ENCODE measurements around the gene TMPRSS4.

Gene TMPRSS4

DNA sequence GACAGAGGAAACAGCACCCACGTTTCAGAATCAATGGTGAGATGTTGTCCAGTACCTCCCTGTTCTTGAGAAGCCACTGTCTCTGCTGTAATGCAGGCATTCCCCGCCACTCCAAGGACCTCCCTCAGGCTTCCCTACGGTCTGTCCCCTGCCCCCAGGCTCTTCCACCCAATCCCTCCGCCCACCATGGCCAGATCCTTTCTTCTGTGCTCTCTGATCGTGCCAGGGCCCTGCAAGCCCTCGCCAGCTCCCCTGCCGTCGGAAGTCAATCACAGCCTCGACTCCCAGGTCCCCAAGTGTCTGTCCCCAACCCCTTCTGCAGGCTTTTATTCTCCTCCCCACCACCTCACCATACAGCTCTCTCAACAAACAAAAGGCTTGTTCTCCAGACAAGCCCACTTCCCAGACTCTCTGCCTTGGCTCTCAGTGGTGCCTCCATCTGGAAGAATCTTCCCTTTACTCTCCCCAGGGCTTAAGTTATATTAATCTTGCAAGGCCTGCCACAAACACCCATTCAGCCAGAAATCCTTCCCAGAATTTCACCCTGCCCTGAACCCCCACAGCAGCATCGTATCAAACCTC lies 62.1 kb downstream of the TMPRSS4 start:
- DNase-seq, result no peak

DNA sequence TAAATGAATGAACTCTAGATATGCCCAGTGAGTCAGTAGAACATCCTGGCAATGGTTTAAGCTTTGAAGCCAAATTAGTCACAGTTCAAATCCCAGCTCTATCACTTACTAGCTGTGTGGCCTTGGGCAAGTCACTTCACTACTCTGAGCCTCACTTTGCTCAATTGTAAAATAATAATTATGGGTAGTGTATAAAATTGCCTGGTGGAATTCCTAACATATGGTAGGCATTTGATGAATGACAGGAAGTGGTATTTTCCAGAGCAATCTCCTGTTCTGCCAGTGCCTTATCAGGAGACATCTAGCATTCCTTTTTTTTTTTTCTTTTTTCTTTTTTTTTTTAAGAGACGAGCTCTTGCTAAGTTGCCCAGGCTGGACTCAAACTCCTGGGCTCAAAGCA lies 62.7 kb downstream of the TMPRSS4 start:
- no peak for DNase-seq

DNA sequence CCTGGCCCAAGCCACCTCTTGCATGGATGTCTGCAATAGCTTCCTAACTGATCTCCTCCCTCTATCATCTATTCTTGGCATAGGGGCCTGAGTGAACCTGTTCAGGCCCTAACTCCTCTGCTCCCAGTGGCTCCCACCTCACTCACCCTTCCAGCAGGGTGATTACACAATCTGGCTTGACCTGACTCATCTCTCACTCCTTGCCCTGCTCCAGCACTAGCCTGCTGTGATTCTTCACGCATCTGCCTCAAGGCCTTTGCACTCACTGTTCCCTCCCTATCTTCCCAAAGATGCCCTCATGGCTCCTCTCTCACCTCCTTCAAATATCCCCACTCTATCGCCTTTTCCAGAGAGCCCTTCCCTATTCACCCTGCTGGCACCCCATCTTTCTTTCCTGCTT lies 65.2 kb downstream of the TMPRSS4 start:
- DNase-seq, result no peak

DNA sequence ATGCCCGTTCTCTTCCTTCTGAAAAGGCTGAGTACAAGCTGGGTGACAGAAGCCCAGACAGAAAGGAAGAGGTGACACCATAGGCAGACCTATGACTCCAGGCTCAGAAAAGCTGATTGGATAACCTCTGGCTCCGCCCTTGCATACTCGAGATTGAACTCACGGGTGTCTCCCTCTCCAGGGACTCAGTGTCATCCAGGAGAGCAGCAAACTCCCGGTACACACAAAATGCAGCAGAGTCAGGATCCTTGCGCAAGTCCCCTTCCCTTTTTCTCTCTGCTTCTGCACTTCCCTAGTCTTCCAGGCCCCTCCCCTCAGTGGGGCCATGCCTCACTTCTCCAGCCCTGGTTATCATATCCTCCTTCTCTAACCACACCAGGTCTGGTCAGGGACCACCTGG lies 65.9 kb downstream of the TMPRSS4 start:
- no peak for DNase-seq

DNA sequence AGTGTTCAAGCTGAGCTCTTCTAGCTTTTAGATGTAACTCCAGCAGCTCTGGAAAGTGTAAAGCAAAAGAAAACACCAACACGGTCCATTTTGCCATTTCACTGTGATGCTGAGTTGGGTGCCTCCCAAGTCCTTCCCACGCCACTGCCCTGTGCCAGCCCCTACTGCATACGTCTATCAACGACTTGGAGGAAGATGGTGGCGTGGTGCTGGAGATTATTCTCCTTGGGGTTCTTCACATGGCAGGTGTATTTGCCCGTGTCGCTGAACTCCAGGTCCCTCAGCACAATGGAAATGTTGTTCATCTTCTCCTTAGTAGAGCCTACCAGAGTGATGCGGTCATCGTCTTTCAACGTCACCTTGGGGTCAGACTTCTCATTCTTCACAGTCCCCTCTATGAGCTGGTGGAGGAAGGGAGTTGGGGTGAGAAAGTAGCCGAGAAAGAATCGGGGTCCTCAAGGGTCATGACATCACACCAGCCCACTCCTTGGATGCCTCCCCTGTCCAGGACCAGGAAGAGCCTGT lies 66.8 kb downstream of the TMPRSS4 start:
- no peak for DNase-seq

DNA sequence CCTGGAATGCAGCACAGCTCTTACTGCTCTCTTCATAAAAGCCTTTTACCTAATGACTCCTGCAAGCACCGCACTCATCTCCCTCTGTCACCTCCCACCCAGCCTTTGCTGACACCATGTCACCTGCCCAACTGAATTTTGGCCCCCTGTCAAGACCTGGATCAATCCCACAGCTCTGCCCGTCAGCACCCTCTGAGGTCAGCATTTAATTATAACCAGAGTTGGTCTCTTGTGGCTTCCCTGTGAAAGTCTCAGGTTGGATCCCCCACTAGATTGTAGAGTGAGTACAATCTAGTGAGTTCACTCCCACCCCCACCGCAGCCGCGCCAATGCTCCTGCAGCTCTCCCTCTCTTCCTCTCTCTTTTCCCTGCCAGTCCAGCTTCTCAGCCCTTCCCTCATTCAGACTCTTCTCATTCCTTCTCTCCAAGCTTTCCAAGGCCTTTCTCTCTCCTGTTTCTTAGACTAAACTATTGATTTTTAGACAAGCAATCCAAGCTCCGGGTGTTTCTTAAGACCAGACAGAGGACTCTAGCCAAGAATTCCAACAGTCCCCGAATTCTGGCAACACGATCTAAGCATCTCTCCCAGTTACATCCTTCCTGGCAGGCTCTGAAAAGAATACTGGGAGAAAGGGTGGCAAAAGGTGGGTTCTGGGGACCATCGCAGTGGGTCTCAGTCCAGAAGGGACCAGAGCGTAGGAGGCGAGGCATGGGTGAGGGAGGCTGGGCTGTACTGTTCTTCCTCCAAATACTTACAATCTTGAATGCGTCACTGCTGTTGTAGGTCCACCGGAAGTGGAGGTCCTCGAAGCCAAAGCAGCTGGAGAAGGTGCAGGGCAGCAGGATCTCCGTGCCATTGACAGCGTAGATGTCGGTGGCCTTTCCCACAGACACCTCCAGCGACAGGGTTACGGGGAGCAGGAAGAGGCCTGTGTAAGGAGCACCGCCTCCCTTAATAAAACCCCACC lies 67.7 kb downstream of the TMPRSS4 start:
- DNase-seq, result no peak

DNA sequence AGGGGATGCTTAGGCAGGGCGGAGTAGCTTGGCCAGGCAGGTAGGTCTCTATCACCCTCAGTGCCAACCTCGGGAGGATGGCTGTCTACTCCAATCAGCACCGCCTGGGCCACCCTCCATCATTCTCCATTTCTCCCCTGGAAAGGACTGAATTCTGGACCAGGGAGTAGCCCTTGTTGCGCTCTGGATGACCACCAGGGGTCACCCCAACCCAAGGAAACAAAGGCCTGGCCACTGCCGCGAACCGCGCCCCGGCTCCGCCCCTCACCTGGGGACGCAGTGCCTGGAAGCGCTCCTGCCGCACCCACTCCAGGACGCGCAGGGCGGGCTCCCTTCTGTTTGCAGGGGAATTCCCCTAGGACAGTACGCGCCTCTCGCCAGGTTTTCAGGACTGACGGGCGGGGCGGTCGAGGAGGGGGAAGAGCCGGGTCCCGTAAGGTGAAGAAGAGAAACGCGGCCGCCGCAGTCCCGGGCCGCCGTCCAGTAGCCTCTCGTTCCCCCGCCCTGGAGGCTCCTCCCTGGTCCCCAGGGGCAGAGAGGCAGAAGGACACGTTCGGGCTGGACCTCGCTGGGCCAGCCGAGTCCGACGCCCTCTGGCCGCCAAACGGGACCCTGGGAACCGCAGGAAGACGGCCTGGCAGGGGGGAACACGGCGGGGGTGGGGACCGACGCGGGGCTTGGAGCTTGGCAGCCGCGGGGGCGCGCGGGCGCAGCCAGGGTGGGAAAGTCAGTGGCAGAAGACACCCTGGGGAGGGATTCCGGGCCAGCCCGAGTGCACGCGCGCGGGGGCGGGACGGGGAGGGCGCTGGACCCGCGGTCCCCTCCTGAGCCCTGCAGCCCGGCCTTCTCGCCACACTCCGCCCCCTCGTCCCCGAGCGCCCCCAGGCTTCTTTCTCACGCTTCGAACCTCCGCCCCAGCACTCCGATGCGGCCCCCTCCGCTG lies 68.7 kb downstream of the TMPRSS4 start:
- peak; percentile 49 for DNase-seq

DNA sequence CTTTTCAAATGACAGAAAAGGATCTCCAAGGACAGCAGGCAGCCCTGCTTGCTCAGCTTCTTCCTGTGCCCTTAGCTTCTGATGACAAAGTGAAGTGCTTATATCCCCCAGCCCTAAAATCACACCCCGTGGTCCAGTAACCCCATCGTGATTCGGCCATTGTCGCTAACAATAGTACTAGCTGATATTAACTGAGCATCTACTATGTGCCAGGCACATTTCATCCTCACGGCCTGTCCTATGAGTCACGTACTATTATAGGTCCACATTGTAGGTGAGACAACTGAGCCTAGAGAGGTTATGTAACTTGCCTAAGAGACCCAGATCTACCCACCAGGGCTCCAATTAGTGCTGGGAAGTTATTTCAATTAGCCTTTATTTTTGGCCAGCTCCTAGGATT lies 69.7 kb downstream of the TMPRSS4 start:
- no peak for DNase-seq

DNA sequence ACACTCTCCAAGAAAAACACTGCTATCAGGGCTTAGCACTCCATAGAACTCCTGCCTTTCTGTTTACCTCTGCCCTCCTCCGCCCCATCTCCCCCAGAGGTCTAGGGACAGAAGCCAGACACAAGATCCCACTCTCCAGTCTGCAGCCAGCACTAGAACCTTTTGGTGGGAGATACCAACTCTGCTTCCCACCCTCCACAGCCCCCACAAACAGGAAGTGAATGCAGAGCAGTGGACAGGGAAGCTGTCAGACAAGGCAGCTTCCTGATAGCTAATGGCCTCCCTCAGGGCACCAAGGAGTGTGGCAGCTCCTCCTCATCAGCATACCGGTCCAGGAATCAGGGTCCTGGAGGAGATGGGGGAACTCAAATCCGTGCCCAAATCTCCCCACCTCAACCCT lies 70.6 kb downstream of the TMPRSS4 start:
- DNase-seq, result no peak

DNA sequence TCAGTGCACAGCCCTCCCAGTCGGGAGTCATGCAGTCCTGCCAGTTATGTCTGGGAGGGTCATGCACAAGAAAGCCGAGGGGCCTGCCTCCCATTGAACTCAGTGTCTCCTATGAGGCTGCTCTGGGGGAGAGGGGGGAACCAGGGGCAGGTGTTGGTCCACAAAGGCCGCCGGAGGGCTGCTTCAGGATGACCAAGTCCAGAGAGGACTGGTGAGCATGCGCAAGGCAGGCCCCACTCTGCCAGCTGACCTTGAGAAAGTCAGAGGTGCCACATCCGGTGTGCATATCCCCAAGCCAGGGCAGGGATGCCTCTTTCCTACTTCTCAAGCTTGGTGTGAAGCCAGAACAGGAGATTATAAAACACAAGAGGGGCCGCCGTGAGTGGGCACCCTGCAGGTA lies 71.4 kb downstream of the TMPRSS4 start:
- DNase-seq, result no peak

DNA sequence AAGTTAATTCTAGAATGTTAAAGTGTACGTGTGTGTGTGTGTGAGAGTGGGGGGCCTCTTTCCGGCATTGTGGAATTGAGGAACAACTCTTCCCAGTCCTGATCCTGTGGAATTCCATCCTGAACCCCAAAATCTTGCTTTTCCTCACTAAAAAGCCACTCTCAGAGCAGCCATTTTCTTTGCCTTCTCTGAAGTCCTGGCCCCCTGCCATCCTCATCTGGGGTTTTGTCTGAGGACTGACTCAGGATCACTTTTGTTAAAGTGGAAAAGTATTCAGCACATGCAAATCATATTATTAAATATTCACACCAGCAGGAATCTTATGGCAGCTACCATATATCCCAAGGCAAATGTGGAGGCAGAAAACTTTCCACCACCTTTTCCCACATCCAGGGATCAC lies 72.0 kb downstream of the TMPRSS4 start:
- no peak for DNase-seq

DNA sequence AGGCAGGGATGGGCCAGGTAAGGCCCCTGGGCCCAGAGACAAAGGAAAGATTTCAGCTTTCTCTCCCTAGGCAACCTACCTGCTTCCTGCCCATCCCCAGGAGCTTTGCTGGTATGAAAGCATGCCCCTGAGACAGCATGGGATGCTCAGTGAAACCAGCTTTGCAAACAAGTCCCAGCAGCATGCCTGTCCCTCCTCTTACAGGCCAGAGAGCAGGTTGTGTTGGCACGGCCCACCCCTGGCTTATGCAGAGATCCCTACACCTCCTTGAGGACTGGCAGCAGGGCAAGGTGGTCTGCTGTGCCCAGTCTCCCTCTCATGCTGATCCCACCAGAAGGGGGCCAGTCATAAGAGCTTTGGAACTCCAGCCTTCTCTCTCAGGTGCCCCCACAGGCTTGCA lies 72.6 kb downstream of the TMPRSS4 start:
- no peak for DNase-seq

DNA sequence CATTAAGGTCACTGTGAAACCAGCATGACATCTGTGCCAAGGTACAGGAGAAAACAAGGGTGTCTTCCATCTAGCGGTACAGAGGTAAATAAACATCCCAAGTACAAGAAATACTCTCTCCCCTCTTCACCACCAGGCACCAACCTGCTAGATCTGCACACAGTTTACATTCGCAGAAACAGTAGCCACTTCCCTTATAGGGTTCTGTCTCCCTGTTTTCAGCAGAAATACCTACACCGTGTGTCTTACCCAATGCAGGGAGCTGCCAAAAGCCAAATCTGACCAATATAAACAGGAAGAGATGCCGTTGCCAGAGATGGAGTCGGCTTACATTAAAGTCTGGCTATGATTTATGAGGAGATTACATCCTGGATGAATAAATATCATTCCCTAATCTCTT lies 74.6 kb downstream of the TMPRSS4 start:
- DNase-seq, result no peak

DNA sequence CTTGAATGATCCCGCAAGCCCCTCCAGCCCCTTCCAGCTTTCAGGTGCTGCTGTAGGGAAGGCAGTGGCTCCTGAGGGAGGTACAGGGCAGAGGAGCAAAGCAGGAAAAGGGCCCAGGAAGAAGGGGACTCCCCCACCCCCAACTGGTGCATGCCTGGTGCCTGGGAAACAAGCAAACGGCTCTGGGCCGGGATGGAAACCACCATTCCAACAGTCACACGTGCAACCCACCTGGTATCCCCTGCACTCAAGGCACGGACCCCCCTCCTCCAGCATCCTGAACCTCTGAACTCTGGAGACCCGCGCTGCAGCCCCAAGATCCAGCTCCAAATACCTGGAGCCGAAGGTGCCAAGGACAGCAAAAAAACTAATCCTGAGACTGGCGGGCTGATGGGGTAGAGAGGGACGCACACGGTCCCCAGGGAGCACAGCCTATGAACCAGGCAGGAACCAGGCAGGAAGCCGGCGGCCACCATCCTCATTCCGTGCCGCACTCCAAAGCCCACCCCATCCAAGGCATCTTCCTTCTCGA lies 75.2 kb downstream of the TMPRSS4 start:
- no peak for DNase-seq

DNA sequence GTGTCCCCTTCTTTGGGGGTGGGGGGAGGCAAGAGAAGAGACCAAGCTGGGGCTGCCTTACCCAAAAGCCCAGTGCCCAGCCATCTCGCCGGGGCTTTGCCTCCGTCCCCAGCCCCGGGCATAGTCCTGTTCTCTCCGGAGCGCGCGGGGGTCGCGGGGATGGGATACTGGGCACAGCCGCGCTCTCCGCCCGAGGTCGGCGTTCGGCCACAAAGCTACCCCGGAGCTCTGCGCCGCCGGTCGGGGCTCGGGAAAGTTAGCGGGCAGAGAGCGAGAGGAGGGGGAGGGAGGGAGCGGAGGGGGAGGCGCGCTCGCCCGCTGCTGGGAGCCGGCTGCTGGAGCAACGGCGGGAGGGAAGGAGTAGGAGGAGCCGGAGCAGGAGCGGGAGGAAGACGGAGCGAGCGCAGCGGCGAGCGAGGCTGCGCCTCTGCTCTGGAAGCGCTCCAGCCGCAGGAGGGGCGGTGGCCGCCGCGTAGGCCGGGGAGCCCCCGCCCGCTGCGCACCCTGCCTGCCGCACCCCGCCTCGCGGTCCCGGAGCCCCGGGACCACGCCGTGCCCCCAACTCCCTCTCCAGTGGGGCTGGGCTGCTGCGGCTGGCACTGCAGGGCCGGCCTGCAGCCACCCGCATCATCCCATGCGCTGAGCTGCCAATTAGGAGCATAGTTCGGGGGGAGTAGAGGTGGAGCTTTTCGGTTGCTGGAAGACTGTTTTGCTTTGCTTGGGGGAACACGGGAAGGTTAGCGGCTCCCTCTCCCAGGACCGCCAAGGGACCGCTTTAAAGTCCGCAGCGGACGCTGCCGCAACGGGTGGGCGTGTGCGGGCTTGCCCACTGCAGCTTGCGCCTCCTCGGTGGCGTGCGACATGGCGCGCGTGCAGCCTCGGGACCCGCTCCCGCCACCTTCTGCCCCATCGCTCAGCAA lies 75.9 kb downstream of the TMPRSS4 start, which contains the start of gene SCN4B:
SCN4B (minus strand) TSS at position 272 of the 920 bp plus-strand sequence; CDS start at position 122, 150 bp downstream.
- DNase-seq, result no peak

DNA sequence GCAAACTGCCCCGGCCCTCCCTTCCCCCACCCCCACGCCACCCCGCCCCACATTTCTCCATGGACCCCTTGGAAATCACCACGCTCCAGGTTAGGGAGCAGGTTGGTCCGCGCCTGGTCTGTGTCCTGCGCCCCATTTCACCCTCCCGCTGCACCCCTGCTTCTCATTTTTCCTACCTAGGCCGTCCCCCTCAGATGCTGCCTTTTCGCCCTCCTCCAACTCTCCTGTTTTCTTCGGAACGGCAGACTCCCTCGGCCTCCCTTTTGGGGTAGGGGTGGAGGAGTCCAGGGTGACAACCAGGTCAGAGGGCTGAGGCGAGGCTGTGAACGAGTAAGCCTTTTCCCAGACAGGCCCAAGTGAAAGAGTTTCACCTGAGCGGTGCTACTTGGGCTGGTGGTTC lies 76.6 kb downstream of the TMPRSS4 start:
- DNase-seq, result no peak

DNA sequence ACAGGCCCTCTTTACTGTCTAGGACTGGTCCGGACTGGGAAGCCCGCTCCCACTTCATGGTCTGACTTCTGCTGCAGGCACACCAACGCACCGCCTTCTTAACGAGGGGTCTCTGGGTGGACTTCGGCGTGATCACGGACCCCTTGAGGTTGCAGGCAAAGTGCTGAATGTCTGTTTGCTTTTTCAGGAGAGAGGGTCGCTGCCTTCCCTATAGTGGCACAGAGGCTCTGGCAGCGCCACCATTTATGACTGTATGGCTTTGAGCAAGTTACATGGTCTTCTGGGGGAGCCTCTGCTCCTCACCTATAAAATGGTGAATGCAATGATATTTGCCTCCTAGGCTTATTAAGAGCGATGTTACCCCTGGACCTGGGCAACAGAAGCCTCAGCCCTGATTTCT lies 77.1 kb downstream of the TMPRSS4 start:
- DNase-seq, result no peak

DNA sequence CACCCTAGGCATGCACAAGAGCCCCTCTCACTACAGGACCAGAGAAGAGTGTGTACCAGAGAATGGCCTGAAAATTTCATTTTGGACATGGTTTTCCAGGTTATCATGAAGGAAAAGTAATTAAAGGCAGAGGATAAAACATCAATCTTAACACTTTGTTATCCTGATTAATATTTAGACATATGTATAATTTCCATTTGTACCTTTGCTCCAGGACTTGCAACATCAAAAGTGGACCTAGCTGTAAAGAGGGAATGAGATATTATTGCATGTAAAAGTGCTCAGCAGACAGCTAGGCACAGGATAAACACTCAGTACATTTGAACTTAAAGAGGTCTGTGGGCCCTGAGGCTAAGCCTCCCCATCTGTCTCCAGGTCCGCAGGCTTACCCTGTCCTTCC lies 77.8 kb downstream of the TMPRSS4 start:
- no peak for DNase-seq

DNA sequence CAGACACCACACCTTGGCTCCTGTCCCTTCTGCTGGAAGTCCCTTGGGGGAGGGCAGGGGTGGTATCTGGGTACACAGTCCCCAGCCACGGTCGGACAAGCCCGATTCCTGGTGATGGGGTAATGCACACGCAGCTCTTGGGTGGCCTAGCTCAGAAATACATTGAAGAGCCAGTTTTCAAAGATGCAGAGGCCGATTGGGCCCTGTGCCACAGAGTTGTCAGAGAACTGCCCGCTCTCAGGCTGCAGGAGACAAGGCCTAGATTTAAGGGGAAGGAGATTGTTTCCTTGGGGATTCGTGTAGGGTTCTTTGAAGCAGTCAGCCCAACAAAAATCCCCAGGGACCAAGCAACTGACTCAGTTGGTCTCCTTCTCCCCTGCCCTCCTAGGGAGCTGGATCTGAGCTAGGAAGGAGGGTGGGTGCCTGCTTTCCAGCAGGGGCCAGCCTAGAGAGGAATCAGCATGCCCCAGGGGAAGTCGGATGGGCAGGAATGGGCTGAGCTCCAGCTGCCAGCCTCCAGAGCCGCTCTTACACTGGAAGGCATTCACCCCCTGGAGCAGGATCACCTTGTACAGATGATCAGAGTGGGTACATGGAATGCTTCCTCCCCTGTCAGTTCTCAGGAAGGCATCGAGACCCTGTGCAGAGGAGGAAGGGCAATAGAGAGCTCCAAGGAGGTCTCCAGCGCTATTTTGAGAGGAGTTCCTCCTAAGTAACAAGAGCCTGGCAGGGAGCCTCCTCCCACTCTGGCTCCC lies 79.1 kb downstream of the TMPRSS4 start:
- no peak for DNase-seq

DNA sequence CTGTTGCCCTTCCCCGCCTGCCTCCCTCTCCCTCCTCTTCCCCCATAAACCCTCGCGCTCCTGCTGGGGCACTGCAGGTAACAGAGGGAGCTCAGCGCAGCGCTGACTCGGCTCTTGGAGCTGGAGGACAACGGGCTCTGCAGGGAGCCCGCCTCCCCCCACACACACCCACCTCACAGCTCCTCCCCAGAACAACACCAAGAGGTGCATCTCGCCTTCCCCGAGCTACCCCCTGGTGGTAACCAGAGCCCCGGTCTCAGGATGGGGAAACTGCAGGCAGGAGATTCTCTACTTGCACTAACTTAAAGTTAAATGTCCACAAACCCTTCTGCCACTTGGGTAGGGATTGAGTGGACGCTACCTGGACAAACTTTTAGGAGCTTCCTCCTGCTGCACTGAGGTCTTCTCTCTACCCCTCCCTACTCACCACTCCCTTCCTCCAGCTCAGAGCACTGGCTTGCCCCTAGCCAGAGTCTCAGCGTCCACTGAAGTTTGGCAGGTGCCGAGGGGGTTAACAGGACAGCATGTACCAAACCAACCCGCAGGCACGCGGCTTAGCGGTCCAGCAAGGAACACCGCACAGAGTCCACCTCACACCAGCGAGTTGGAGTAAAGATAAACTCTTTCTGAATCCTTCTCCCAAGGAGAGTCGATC lies 79.8 kb downstream of the TMPRSS4 start:
- no peak for DNase-seq
